DND-41 (cell line): ENCODE data around the gene PAXIP1.

ENCODE experiments used
- CTCF ChIP-seq: IDR thresholded peaks from 2 replicates; pipeline ENCODE4 v1.5.1; 2012; ENCODE audit warnings: borderline replicate concordance, low read length, moderate library complexity, mild to moderate bottlenecking; ENCODE audit not compliant: poor library complexity, severe bottlenecking; ENCODE audit errors: extremely low read depth
- EZH2 ChIP-seq: IDR thresholded peaks from 3 replicates; pipeline ENCODE4 v1.6.1; 2012; ENCODE audit warnings: borderline replicate concordance, low read depth, mild to moderate bottlenecking, moderate library complexity, low read length, inconsistent platforms; ENCODE audit not compliant: severe bottlenecking

GRCh38 chr7:154911411-154911810 lies 91.5 kb downstream of the PAXIP1 start:
- no peak for TF ChIP-seq CTCF
- no peak for TF ChIP-seq EZH2
